Spleen (tissue), 7 donors: ENCODE data around the gene BLM.

Experiments used
- CTCF ChIP-seq, 11 experiments: fragments of 200-600 bp in 7 of 11; fragments of 450-650 bp in 4 of 11; sonication (generic) in 4 of 11; IDR thresholded peaks in 8 of 11; conservative IDR thresholded peaks in 3 of 11; 1 replicate in 7 of 11; 2 replicates in 4 of 11; pipeline versions ENCODE4 v1.4.0 to v1.8.0; 2016 to 2021; ENCODE audit warnings: antibody characterized with exemption in 11 of 11, inconsistent platforms in 4 of 11, mild to moderate bottlenecking in 1 of 11
- POLR2A ChIP-seq, 3 donors: fragments of 450-650 bp; IDR thresholded peaks; one replicate each; pipeline ENCODE4 v1.5.1; 2017; ENCODE audit warnings: antibody characterized with exemption in 3 of 3, mild to moderate bottlenecking in 1 of 3
- POLR2AphosphoS5 ChIP-seq, 3 donors: sonication (generic); formaldehyde crosslinking; IDR thresholded peaks; one replicate each; pipeline ENCODE4 v1.5.1; 2017; ENCODE audit warnings: antibody characterized with exemption in 3 of 3
- donor health status: DM: no; HTN: no; CAD: no; lungs with moderate emphysema.
- donor health status: DM: no; HTN: no; CAD: no.
- donor health status: DM: no; HTN: no; CAD: no.

GRCh38 chr15:90729261-90729660 is 12.1 kb downstream of the BLM start:
- TF ChIP-seq CTCF (IDR thresholded peaks at IDR 0.05 in 8 of 11, conservative IDR thresholded peaks at IDR 0.05 in 3 of 11) (no peak), POLR2A (IDR thresholded peaks at IDR 0.05) (no peak), POLR2AphosphoS5 (IDR thresholded peaks at IDR 0.05) (no peak)
